GM12864 (cell line): ENCODE data around the gene BAZ2B.

Source experiments
- DNase-seq: peaks from one replicate; pipeline ENCODE4 v3.0.0-alpha.2; 2011; ENCODE audit warnings: low read depth
- H3K4me3 ChIP-seq: 2 replicates; pipeline ENCODE4 v1.5.1; 2011; ENCODE audit warnings: mild to moderate bottlenecking, low read depth, low read length, control low read depth
- CTCF ChIP-seq: IDR thresholded peaks from 2 replicates; pipeline ENCODE4 v1.5.1; 2011; ENCODE audit warnings: low read depth, mild to moderate bottlenecking, moderate library complexity, low read length, control low read depth, inconsistent platforms; ENCODE audit errors: missing control alignments

BAZ2B gene

GRCh38 chr2:159438720-159439353, 177.5 kb downstream of the BAZ2B start:
- no peak for DNase-seq
- no peak overlapping the region for H3K4me3 ChIP-seq
- TF ChIP-seq CTCF: no peak

DNA sequence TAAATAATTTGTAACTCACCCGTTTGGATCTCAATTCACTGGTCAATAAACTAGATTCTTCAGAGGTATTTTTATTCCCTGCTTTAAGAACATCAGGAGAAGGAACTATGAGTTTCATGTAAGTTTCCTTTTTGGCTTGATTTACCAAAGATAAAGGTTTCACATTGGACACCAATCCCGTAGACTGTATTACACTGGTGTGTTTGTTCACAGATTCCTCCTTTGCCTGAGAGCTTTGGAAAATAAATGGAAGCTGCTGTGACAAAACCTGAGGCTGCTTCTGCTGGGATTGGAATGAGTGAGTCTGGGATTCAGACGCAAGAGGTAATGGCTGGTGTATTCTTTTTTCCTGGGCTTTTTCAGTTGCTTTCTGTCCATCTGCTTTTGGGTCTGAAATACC, 178.1 kb downstream of the BAZ2B start:
- no peak overlapping the region for H3K4me3 ChIP-seq
- no peak for TF ChIP-seq CTCF
- DNase-seq: no peak

GRCh38 chr2:159432610-159433009, 183.7 kb downstream of the BAZ2B start:
- no peak overlapping the region for H3K4me3 ChIP-seq
- DNase-seq: no peak
- no peak for TF ChIP-seq CTCF

GRCh38 chr2:159427048-159427447, 189.3 kb downstream of the BAZ2B start:
- DNase-seq: no peak
- no peak for TF ChIP-seq CTCF
- H3K4me3 ChIP-seq: no peak overlapping the region

DNA sequence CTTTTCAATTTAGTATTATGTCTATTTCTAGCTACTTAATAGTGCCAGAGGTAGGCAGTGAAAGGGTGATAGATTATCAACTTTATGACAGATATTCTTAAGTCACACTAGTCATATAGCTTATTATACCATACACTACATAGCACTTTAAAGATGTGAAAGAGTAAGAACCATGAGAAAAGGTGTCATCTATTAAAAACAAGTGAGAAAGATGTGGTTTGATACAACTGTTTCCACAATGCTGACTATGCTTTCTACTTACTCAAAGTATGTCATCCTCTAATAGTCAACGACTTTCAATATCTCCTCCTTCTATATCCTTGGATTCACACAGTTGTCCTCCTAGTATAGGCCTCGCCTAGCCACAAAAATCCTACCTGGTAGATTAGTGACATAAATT, 196.9 kb downstream of the BAZ2B start:
- no peak for TF ChIP-seq CTCF
- DNase-seq: no peak
- H3K4me3 ChIP-seq: no peak overlapping the region

DNA sequence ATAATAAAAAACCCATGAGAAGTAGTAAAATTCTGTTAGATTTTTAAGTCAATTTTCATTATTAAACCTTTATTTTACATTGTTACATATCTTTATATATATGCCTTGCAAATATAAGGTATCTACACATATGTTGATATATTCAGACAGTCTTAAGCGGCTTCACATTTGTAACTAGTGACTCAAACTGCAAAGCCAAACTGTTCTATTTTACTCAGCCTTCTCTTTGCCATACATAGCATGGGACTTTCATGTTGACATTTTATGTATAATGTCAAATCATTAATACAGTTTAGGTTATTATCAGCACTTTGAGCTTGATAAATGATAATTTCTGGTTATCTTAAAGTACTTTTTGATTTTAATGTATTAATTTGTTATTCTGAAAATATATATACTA, 204.9 kb downstream of the BAZ2B start:
- no peak overlapping the region for H3K4me3 ChIP-seq
- TF ChIP-seq CTCF: no peak
- no peak for DNase-seq

DNA sequence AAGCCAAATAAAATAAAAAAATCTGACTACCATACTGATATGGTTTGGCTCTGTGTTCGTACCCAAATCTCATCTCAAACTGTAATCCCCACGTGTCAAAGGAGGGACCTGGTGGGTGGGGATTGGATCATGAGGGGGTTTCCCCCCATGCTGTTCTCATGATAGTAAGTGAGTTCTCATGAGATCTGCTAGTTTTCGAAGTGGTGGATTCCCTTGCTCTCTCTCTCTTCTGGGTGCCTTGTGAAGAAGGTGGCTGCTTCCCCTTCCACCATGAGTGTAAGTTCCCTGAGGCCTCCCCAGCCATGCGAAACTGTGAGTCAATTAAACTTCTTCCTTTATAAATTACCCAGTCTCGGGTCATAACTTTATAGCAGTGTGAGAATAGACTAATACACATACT, 206.1 kb downstream of the BAZ2B start:
- no peak overlapping the region for H3K4me3 ChIP-seq
- no peak for DNase-seq
- TF ChIP-seq CTCF: no peak
